ENCODE data around the gene ASTL.

The ASTL gene

DNA sequence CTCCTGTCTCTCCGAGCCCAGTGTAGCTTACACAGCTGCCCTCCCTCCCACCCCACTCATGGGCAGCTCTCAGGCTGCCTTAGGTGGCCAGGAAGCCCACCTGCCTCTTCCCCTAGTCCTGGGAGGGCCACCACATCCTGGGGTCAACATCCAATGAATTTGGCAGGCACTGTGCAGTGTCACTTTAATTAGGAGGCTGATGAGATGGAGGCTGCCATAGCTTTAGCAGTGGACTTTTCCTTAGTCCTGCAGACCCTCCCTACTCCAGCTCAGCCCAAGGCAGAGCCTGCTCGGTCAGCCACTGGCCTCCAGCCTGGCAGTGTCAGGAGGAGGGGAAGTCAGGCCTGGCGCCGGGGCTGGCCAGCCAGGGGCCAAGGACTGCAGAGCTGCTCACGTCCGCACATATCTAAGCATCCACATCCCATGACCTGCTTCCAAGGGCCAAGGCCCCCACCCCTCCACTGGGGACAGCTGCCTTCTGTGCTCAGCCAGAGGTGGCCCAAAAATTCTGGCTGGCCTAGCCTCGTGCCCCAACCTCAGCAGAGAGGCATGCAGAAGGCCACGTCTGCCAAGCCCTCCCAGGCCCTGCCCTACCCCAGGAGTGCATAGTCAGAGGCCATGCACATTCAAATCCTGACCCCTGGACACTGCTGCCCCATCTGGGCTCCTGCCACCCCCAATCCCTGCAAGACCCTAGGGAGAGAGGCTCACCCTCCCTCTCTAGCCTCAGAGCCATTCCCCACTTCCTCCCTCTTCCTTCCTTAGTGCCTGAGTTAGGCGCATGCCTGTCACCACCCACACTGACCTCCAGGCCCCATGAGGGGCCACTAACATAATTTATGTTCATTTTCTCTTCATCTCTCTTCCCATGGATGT is 55.0 kb downstream of the ASTL start:
- DNase-seq, result peak in 1 of 2 donors; percentile 19

DNA sequence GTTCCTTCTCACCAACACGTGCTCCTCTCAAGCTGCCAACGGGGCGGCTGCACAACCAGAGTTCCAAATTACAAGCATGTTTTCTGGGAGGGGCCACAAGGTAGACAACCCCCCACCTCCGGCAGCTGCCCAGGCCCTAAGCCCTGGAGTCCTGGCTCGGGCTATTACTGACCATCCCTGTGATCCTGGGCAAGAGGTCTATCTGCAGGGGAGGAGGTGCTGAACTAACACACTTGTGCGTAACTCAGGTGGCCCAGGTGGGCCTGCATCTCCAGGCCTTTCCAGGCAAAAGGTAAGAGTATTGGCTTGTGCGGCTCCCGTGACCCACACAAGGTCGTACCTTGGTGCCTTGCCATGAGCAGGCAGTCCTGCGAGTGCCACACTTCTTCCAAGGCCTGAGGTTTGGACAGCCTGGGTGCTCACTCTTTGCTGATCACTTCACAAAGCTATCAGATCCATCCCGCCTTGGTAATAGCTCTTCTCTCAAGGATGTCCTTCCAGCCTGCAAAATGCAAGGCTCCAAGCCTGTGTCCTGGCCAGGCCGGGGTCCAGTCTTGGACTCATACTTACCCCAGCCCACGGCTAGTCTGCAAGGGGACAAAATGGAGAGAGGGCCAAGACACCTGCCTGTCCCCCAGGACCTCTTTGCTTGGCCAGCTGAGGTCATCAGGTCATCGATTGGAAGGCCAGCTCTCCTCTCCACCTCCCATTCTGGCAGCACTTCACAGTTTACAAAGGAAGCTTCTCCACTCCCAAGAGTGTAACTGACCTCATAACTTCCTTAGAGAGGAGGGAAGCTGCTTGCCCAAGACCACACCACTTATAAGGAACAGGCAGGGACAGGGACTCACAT is 55.9 kb downstream of the ASTL start:
- DNase-seq, result peak; percentile 73 to 83

DNA sequence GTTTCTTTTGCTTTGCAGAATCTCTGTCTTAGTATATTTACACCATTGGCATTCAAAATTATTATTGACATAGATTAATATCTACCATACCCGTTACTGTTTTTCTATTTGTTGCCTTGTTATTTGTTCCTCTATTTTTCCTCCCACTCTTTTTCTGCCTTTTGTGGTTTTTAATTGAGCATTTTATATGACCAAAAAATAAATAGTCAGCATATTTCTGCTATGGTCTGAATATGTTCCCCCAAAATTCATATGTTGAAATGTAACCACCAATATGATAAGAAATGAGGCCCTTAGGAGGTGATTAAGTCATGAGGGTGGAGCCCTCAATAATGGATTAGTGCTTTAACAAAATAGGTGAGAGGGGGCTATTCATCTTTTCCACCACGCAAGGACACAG is 57.3 kb downstream of the ASTL start:
- no peak for DNase-seq

DNA sequence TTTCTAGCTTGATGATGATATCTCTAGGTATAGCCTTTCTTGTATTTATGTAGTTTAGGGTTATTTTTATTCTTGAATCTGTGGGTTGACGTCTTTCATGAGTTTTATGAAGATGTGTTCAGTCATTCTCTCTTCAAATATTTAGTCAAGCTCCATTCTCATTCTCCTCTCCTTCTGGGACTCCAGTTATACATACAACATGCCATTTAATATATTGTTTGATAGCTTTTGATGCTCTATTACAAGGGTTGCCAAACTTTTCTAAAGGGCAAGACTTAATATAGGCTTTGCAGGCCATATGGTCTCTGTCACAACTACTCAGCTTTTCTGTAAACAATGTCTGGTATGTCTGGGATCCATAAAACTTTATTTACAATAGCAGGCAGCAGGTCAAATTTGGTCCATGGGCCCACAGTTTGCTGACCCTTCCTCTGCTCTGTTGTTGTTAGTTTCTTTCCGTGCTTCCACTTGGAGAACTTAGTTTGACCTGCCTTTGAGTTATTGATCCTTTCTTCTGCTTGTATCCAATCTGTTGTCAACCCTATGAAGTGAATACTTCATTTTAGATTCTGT is 63.0 kb downstream of the ASTL start:
- DNase-seq, result no peak

DNA sequence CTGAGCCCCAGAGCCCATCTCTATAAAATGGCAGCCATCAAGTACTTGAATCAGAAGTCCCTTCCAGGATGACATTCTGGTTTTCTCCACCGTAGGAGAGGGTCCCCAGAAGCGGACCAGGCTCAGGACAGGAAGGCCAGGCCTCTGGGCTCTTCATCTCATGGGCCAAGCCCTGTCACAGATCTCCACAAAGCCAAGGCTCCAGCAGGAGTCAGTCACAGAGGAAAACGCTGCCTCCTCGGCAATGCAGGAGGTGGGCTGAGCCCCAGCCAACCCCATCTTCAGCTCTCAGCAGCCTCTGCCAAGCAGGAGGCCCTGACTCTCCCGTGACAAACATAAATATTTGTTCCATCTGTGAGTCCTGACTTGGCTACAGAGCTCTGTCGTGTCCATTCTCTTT is 64.1 kb downstream of the ASTL start:
- no peak for DNase-seq

DNA sequence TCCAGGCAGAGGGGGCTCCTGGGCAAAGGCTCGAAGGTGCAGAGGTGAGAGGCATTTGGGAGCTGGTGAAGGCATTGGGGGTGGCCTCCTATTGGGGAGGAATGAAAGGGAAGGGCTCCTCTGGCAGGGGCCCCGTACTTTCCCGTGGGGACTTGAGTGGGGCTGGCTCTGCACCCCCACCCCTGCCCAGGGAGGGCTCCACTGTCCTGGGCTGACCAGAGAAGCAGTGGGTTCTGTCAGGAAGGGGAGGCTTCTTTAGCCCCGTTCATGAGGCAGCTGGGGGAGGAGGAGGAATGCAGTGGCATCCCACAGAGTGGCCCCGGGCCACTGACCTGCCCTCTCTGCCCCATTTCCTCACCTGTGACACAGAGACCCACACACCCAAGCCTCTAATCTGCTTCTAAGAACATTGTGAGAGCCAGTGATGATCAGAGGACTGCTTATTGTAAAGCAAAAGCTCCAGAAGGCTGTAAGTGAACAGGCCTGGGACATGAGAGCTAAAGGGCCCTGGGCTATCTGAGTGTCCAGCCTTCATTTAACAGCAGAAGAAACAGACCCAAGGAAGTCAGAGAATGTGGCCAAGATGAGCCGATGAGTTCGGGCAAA is 65.0 kb downstream of the ASTL start:
- no peak for DNase-seq
